Activated CD4-positive, alpha-beta T cell treated with anti-CD3 and anti-CD28 coated beads, Interleukin-2, amount 50 U/mL, for 4 hours (primary cell): ENCODE results near the gene AIG1.

ENCODE experiments used
- DNase-seq, 2 experiments: peaks; one replicate each; pipeline ENCODE4 v3.0.0-alpha.2; 2020

Gene AIG1

GRCh38 chr6:143385636-143386035 lies 324.9 kb downstream of the AIG1 start:
- DNase-seq, result no peak

- no peak for DNase-seq
These were observed 329.6 kb downstream of the AIG1 start for GRCh38 chr6:143390278-143390677.
